HEK293 (cell line): Measurements from ENCODE around the gene TMUB1.

Experiments used
- CTCF ChIA-PET: fragments of 350-600 bp; formaldehyde crosslinking; extraction: SDS; loops from one replicate; lab custom pipeline; 2021; ENCODE audit warnings: antibody characterized with exemption; lab: Yijun Ruan, JAX
- POLR2A ChIA-PET: fragments of 300-600 bp; formaldehyde crosslinking; extraction: SDS; loops from one replicate; lab custom pipeline; 2020; ENCODE audit warnings: antibody characterized with exemption, inconsistent platforms; lab: Yijun Ruan, JAX
- H3K27ac ChIP-seq: fragments of 200-500 bp; sonication (Bioruptor generic); 2 replicates; pipeline ENCODE4 v1.5.1; 2014; ENCODE audit warnings: low read depth, low read length, control low read depth, inconsistent platforms; ENCODE audit errors: extremely low read depth
- H3K36me3 ChIP-seq, 2 experiments: fragments of 200-500 bp in 1 of 2; sonication (Bioruptor generic) in 1 of 2; 1 replicate in 1 of 2; 2 replicates in 1 of 2; pipeline ENCODE4 v1.5.1; 2014 to 2017; ENCODE audit warnings: inconsistent platforms in 2 of 2, low read length in 2 of 2; ENCODE audit not compliant: control insufficient read depth in 2 of 2, insufficient read depth in 1 of 2
- H3K4me1 ChIP-seq: fragments of 200-500 bp; sonication (Bioruptor generic); 2 replicates; pipeline ENCODE4 v1.5.1; 2014; ENCODE audit warnings: mild to moderate bottlenecking, low read length, inconsistent platforms; ENCODE audit not compliant: control insufficient read depth, insufficient read depth
- H3K4me3 ChIP-seq: 2 replicates; pipeline ENCODE4 v1.5.1; 2011; ENCODE audit warnings: low read depth, mild to moderate bottlenecking, control low read depth, low read length, moderate library complexity
- H3K9me3 ChIP-seq: fragments of 200-500 bp; sonication (Bioruptor generic); 2 replicates; pipeline ENCODE4 v1.5.1; 2014; ENCODE audit warnings: low read depth, low read length, inconsistent platforms; ENCODE audit not compliant: control insufficient read depth, insufficient read depth
- GLIS2 ChIP-seq: fragments of 450-650 bp; formaldehyde crosslinking; IDR thresholded peaks from 2 replicates; pipeline ENCODE4 v1.5.1; 2016; ENCODE audit warnings: missing biosample characterization, missing genetic modification characterization
- IKZF3 ChIP-seq: fragments of 450-650 bp; IDR thresholded peaks from 2 replicates; pipeline ENCODE4 v1.5.0; 2018; ENCODE audit warnings: missing biosample characterization, mild to moderate bottlenecking, missing genetic modification characterization, moderate library complexity
- KLF1 ChIP-seq: fragments of 450-650 bp; formaldehyde crosslinking; IDR thresholded peaks from 2 replicates; pipeline ENCODE4 v1.5.1; 2016; ENCODE audit warnings: missing biosample characterization, missing genetic modification characterization
- PATZ1 ChIP-seq: fragments of 450-650 bp; formaldehyde crosslinking; IDR thresholded peaks from 2 replicates; pipeline ENCODE4 v1.5.1; 2016; ENCODE audit warnings: missing biosample characterization, missing genetic modification characterization
- PRDM2 ChIP-seq: fragments of 450-650 bp; formaldehyde crosslinking; IDR thresholded peaks from 2 replicates; pipeline ENCODE4 v1.5.1; 2016; ENCODE audit warnings: missing biosample characterization, missing genetic modification characterization, borderline replicate concordance
- PRDM4 ChIP-seq: fragments of 450-650 bp; formaldehyde crosslinking; IDR thresholded peaks from 2 replicates; pipeline ENCODE4 v1.5.1; 2017; ENCODE audit warnings: missing biosample characterization, missing genetic modification characterization
- SALL2 ChIP-seq: fragments of 450-650 bp; formaldehyde crosslinking; IDR thresholded peaks from 2 replicates; pipeline ENCODE4 v1.5.0; 2017; ENCODE audit warnings: missing biosample characterization, mild to moderate bottlenecking, missing genetic modification characterization, borderline replicate concordance
- SP7 ChIP-seq: fragments of 450-650 bp; formaldehyde crosslinking; IDR thresholded peaks from 2 replicates; pipeline ENCODE4 v1.5.1; 2016; ENCODE audit warnings: missing biosample characterization, missing genetic modification characterization
- ZBTB11 ChIP-seq: fragments of 450-650 bp; formaldehyde crosslinking; conservative IDR thresholded peaks from 2 replicates; pipeline ENCODE4 v1.5.1; 2016; ENCODE audit warnings: low read depth, missing biosample characterization, missing genetic modification characterization
- ZBTB44 ChIP-seq: fragments of 450-650 bp; IDR thresholded peaks from 2 replicates; pipeline ENCODE4 v1.5.1; 2018; ENCODE audit warnings: missing biosample characterization, mild to moderate bottlenecking, missing genetic modification characterization
- ZNF335 ChIP-seq: fragments of 450-650 bp; formaldehyde crosslinking; conservative IDR thresholded peaks from 2 replicates; pipeline ENCODE4 v1.5.1; 2016; ENCODE audit warnings: missing biosample characterization, missing genetic modification characterization
- ZNF433 ChIP-seq: fragments of 450-650 bp; formaldehyde crosslinking; IDR thresholded peaks from 2 replicates; pipeline ENCODE4 v1.5.1; 2016; ENCODE audit warnings: missing biosample characterization, missing genetic modification characterization, low read depth

The TMUB1 gene

GRCh38 chr7:151088856-151089699 is 5.8 kb upstream of the TMUB1 start (continued):
- peak; percentile 94 for TF ChIP-seq KLF1
- peak; percentile 72 for TF ChIP-seq SP7 (tag by site-specific recombination)

- ChIA-PET POLR2A (interaction anchor here (0.6 to 1.8 kb wide), 6 partner anchors 10 to 180 kb away, joined by 3 to 7 read pairs (median 4); partner anchors contain the start of gene ABCB8), CTCF (interaction anchor here (0.5 to 1.5 kb wide), 13 partner anchors 7 to 1316 kb away, joined by 3 to 8 read pairs (median 3); partner anchors contain the start of gene FASTK)
- Histone ChIP-seq H3K27ac (peak overlapping the region; percentile 82; the same call in 1 of the 2 replicates), H3K4me1 (peaks cover 4% of the 10 kb centered on the region; the same call in 1 of the 2 replicates), H3K9me3 (no peaks in the 10 kb centered on the region), H3K36me3 (peaks cover 0 to 36% of the 10 kb centered on the region in 2 experiments; a peak in 1 of 3 replicates), H3K4me3 (peak overlapping the region; percentile 80)
- TF ChIP-seq ZBTB44: no peak
- no peak for TF ChIP-seq SALL2 (tag by site-specific recombination)
- 0 out of 2 replicates have a peak, but pooled peaks have one; percentile 3 for TF ChIP-seq GLIS2 (tag by site-specific recombination)
- TF ChIP-seq PATZ1 (tag by site-specific recombination): 0 out of 2 replicates have a peak, but pooled peaks have one; percentile 14
- TF ChIP-seq PRDM2 (tag by site-specific recombination): no peak
- peak; percentile 0 for TF ChIP-seq ZNF335 (tag by site-specific recombination)
- no peak for TF ChIP-seq ZBTB11 (tag by site-specific recombination)
- peak; percentile 43; the same call in 1 of the 2 replicates for TF ChIP-seq PRDM4 (tag by site-specific recombination)
- no peak for TF ChIP-seq ZNF433 (tag by site-specific recombination)
- TF ChIP-seq IKZF3: peak; percentile 24; the same call in 1 of the 2 replicates
Measured at GRCh38 chr7:151088019-151088855, 4.9 kb upstream of the TMUB1 start.
